ELR (cell line): Measurements from ENCODE around the gene ZCWPW2.

Experiments
- DNase-seq: peaks from one replicate; pipeline ENCODE4 v3.0.0-alpha.2; 2015; ENCODE audit warnings: low read depth

Gene ZCWPW2

DNA sequence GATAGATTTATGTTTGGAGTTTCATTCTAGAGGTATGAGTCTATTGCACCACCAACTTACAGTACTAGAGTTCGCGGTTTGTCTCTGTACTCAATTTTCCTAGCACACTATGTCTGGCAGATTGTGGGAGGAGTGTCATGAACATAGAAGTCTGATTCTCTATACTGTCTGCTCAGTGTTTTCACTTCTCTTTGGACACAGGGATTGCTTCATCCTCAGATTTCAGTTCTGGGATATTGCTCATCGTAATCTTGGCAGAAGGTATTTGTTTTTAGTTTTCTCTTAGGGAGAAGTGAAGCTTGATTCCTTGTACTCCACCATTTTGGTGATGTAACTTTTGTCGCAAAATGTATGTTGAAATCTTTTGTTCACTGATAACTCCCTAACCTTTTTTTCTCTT, 27.9 kb downstream of the ZCWPW2 start:
- DNase-seq = no peak

DNA sequence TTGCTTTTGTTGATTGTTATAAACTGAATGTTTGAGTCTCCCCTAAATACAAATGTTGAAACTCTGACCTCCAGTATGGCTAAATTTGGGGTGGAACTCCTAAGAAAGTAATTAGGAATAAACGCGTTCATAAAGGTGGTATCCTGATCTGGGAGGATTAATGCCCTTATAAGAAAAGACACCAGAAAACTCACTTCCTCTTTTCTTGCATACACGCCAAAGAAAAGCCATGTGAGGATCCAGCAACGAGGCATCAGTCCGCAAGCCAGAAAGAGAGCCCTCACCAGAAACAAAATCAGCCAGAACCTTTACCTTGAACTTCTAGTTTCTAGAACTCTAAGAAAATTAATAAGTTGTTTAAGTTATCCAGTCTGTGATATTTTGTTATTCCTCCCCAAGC, 37.5 kb downstream of the ZCWPW2 start:
- no peak for DNase-seq

DNA sequence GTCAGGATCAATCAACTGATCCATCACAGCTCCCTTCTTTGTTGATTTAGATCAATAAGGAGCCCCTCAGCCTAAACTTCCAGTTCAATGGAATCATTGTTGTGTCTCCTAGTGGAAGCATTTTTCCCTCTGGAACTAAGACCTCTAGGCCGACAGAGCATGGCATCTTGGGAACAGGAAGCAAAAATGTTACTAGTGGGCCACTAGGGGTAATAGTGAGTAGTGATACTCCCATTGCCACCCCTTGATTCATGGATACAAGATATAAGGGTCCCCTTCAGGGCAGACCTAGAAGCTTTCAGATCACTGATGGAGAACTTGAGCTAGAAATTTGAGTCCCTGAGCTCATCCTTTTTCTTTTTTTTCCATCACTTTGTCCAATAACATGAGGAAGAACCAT, 40.5 kb downstream of the ZCWPW2 start:
- no peak for DNase-seq

DNA sequence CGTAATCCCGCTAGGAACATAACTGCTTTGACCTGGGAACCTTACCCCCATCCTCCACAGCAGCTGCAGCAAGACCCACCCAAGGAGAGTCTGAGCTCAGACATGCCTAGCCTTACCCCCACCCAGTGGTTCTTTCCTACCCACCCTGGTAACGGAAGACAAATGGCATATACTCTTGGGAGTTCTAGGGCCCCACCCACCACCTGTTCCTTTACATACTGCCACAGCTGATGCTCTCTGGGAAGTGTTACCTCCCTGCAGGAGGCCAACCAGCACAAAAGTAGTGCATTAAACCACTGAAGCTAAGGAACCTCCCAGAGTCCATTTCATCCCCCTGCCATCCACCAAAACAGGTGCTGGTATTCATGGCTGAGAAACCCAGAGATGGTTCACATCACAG, 50.7 kb downstream of the ZCWPW2 start:
- no peak for DNase-seq

DNA sequence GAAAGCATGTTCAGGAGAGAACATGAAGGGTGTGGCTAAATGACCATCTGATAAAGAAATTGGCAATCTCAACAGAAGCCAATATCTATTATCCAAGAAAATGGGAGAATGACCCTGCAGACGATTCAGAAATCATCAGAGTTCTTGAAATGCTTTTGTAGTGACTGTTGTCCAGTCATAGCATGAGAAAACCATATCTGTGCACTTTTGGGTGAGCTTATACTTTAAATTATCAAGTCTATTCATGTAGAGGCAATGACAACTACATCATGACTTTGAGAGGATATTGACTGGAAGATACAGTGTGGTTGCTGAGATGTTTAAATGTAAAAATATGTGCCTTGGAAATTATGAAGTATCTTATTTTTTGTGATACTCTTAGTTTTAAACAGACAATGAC, 57.7 kb downstream of the ZCWPW2 start:
- DNase-seq = no peak

DNA sequence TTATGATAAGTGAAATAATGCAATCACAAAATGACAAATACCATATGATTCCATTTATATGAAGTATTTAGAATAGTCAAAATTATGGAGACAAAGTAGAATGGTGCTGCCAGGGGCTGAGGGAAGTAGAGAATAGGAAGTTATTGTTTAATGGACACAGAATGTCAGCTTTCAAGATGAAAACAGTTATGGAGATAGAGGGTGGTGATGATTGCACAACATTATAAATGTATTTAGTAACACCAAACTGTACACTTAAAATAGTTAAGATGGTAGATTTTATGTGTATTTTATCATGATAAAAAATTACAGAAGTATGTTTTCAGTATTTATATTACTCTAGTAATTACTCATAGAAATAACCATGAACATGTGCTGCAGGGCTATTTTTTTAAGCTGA, 100.9 kb downstream of the ZCWPW2 start:
- no peak for DNase-seq

DNA sequence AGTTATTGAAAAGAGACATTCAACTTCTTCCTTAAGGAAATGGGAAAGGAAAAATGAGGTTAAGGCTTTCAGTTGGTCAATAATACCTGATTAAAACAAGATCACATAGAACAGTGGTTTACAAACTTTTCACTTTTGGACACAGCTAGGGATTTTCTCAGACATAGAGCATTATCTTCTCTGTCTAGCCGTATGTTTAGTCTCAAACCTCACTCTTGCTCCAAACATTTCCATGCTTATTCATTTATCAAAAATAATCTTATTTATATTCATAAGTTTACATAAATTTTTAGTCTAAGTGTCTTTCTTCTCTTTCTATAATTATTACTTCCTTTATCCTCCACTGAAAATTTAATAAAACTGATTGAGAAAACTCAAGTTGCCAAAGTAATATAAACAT, 114.3 kb downstream of the ZCWPW2 start:
- DNase-seq = no peak

DNA sequence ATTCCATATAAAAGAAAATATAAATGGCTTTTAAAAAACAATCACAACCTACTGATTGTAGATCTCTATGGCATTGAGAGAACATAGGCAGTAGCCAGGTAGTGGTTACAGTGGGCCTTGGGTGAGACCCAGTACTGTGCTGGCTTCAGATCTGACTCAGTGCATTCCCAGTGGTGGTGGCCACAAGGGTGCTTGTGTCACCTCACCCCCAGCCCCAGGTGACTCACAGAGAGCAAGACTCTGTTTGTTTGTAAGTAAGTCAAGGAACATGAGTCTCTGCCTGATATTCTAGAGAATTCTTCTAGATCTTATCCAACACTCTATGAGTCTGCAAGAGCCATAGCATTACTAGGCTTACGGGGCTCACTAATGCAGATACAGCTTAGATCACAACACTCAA, 118.9 kb downstream of the ZCWPW2 start:
- peak; percentile 2 for DNase-seq

DNA sequence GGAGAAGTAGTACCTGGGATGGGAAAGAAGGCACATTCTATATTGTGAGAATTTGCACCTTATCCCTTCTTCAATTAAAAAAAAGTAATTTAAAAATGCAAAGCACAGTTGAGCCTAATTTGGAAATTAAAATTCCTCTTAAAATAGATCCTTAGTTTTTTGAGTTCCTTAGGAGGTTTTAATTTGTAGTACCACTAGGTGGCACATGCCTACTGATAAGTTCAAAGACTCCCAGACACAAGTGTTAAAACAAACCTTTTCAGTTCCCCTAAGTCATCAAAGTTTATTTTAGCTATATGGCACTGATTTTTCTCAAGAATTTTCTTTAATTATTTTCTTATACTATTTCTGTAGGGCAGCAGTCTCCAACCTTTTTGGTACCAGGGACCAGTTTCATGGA, 127.7 kb downstream of the ZCWPW2 start:
- peak; percentile 58 for DNase-seq

DNA sequence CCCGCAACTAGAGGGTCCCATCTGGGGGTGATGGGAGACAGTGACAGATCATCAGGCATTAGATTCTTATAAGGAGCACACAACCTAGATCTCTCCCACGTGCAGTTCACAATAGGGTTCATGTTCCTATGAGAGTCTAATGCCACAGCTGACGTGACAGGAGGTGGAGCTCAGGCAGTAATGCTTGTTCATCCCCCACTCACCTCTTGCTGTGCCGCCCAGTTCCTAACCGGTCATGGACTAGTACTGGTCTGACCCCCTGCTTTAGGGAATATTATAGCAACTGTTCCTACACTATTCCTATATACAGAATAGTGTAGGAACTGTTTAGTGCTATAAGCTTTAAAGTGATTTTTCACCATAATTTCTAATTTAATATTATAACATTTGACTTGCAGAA, 128.2 kb downstream of the ZCWPW2 start:
- DNase-seq = no peak

DNA sequence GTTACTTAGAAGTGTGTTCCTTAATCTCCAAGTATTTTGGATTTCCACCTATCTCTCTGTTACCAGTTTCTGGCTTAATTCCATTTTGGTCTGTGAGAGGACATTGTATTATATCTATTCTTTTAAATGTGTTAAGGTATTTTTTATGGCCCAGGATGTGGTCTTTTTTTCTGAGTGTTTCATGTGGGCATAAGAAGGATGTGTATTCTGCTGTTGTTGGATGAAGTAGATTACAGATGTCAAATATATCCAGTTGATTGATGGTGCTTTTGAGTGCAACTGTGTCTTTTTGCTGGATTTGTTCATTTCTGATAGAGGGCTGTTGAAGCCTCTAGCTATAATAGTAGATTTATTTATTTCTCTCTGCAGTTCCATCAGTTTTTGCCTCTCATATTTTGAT, 136.6 kb downstream of the ZCWPW2 start:
- DNase-seq = no peak

DNA sequence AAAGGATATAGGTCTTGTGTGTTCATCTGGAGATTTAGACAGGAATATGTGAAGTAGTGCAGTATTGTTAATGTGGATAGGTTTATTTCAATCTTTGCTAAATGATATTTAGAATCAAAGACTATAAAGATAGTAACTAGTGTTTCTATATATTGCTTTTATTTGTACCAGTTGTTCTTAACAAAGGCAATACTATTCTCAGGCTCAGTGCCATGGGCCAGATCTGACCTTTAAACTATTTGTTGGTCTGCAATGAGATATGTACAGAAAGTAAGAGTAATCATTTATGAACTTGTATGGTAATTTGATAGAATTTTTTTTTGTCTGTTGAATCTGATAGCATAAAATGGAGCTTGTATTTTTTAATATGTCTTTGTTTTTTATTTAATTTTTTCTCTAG, 146.8 kb downstream of the ZCWPW2 start:
- no peak for DNase-seq

DNA sequence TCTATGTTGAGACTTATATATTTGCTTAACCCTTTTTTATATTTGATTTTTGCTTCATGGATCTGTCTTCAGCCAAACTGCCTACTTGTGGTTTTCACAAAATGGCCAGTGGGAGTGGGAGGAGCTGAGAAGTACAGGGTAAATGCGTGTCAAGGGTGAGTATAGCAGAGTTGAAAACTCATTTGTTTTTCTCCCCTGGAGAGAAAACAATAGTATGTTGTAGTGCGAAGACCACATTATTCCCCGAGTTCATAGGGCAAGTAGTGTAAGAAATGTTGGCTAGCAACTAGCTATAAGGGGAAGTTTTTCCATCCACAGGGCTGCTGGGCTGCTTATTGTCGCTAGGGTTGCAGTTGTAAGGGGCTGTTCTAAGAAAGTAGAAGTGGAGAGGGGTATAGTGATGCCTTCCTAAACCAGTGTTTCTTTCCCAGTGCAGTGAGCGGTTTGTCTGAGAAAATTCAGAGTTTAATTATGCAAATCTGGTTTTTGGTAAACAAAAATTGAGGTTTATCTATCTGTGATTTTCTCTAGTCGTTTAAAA, 153.9 kb downstream of the ZCWPW2 start:
- no peak for DNase-seq

DNA sequence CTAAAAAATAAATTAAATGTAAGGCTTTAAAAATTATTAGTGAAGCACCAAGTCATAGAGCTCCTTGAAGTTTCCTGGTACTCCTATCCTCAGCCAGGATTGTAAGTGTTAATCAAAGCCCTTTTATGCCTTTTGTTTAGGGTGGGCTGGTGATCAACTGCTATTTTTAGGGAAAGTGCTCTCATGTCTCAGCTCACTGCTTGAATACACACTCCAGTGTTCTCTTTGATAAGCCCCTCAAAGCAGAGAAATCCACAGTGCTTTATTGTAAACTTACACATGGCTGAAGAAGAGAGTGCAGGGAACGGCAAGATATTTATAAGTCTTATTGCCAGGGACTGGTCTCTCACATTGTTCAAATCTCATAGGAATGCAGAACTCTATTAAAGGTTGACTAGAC, 156.5 kb downstream of the ZCWPW2 start:
- no peak for DNase-seq

DNA sequence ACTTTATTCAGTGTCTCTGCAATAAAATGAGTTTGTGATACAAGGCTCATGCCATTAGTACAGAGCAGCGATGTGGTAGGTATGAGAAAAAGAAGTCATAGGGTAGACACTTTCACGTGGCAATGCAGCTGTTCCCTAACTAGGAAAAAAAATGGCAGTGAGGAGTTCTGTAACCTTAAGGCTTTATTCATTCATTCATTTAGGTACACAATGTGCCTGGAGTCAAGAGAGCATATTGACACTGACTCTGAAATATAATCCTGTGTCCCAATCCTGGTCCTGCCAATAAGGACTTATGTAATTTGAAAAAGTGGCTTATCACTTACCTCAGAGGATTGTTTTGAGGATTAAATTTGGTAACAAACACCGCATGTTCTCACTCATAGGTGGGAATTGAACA, 173.1 kb downstream of the ZCWPW2 start:
- DNase-seq = no peak

DNA sequence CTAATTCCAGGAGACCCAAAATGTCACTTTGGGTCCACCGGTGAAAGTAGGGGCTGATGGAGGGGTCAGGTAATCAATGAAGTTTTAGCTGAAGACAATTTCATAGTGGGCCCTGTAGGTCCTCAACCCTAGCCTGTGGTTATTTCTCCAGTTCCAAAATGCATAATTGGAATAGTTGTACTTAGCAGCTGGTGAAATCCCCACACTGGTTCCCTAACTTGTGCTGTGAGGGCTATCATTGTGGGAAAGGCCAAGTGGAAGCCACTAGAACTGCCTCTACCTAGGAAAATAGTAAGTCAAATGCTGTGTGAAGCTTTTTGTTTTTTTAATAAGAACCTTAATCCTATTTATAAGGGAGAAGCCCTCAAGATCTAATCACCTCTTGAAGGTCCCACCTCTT, 193.8 kb downstream of the ZCWPW2 start:
- no peak for DNase-seq

DNA sequence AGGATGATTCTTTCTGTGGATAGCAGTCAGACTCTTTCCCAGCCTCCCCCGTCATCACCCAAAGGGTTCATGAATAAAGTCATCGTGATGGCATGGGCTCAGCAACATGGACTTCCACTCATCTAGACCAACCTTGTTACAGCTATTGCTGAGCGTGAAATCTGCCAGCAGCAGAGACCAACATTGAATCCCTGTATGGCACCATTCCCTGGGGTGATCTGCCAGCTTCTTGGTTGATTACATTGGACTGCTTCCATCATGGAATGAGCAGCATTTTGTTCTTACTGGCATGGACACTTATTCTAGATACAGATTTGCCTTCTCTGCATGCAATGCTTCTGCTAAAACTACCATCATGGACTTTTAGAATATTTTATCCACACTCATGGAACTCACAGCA, 195.7 kb downstream of the ZCWPW2 start:
- no peak for DNase-seq

DNA sequence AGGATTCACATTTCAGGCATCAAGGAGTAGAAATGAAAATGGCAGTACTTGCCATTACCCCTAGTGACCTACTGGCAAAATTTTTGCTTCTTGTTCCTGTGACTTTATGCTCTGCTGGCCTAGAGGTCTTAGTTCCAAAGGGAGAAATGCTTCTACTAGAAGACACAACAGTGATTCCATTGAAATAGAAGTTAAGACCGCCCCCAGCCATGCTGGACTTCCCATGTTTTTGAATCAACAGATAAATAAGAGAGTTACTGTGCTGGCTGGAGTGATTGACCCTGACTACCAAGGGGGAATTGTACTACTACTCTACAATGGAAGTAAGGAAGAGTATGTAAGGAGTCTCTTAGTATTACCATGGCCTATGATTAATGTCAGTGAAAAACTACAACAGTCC, 196.3 kb downstream of the ZCWPW2 start:
- DNase-seq = no peak

DNA sequence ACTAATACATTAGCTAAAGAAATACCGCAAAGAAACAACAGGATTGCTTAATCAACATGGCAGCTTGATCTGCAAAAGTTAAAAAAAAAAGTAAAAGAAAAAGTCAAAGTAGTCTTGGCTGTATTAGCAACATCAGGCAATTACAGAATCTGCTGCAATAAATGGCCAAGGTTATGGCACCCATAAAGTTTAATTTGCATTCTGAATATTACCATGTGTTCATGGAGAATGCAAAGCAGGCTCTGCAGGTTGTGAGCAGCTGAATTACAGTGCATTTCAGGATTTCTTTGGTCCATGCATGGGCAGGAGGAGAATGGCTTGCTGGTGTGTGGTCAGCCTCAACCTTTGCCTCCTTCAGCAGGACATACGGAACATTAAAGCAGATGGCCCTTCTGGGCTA, 199.2 kb downstream of the ZCWPW2 start:
- no peak for DNase-seq

DNA sequence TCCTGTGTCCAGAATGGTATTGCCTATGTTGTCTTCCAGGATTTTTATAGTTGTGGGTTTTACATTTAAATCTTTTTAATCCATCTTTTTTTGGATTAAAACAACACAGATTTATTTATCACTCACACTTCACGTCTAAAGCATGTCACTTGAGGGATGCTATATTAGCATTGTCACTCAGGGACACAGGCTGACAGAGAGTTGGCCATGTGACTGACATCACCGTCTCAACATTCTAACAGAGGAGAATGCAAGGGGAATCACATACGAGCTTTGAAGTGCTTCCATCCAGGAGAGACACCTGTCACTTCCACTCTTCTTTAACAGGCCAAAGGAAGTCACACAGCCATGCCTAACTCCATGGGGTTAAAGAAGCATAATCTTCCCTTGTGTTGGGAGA, 204.7 kb downstream of the ZCWPW2 start:
- DNase-seq = no peak

DNA sequence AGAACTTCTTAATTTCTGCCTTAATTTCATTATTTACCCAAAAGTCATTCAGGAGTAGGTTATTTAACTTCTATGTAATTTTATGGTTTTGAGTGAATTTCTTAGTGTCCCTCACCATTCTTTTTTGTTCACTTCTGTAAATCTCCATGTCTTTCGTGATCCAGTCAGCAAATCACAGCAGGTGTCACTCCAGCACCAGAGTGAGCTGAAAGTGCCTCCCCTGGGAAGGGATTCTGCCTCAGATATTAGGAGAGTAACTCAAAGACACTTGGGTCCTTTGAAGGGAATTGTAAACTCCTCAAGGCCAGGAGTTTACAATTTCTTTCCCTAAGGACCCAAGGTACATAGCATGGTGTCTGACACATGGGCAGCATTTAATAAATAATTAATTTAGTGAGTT, 207.7 kb downstream of the ZCWPW2 start:
- no peak for DNase-seq

DNA sequence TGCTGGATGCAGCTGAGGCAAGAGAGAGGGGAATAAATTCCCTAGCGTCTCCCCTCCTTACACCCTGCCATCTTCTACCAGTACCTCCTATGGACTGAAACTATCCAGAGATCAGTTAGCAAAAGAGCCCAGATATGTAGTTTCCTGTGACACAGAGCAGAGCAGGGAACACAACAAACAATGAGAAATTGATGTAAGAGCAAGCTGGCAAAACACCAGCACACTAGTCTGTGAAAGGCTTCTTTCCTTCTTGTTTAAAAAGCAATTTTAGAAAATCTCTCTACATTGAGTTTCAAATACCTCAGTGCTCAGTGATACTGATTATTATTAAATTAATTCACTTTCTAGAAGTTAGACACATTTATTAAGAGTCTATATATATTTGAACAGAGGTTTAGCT, 215.7 kb downstream of the ZCWPW2 start:
- no peak for DNase-seq

DNA sequence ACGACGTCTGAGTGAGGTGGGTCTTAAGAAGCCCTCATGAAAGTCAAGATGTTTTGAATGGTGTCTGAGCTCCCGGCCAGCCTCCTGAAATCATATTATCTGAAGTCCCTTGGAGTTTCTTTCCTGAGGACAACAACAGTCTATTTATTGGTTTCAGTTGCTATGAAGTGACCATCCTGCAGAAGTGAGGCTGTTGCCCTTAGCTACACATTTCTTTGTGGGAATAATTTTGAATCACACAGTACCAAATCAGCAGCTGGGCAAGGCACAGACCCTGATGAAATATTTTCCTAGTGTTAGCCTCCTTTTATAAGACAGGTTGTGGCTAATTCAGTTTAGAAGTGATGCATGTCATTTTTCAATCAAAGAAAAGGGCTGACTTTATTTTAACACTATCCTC, 220.8 kb downstream of the ZCWPW2 start:
- no peak for DNase-seq

DNA sequence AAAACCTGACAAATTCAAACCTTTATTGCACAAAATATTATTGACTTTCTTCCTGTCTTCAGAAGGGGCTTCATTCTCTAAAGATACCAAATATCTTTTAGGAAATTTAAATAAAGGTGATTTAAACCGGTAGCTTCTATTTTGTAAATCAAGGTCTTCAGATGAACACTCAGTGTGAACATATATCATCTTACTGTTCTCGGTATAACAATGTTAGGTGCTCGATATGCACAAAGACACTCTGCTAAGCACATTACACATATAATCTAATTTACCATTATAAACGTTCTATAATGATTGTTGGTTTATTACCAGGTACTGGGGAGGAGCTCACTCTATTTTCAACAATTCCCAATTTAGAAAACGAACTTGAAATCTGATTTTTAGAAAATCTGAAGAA, 225.5 kb downstream of the ZCWPW2 start:
- DNase-seq = no peak

DNA sequence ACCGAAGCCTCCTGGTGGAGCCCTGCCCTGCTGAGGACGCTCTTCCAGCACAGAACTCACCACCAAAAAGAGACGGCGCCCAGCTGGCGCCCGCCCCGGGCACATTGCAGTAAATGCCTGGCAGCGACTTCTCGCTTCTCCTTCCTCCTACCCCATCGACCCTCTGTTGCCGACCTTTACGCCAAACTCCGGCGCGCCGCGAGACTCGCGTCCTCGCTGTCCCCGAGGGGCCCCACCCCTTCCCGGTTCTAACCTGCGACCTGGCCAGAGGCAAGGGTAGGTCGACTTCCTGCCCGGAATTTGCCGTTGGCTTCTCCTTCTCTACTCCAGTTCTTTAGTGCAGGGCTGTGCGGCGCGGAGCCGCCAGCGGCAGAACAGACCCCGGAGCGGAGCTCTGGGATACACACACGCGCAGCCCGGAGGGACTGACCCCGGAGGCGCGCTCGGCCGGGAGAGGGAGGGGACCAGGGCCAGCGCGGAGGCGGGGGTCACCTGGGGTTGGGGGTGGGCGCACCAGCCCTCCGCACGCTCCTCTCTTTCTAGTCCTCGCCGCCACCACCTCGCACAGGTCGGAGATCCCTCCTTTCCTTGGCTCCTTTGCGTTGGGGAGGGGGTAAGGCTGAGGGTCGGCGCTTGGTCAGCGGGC, 226.7 kb downstream of the ZCWPW2 start:
- DNase-seq = no peak
